Measurements from ENCODE around the gene PEX5L. TPM values are rescaled to one million over a fixed set of nuclear protein-coding genes. Genes with fewer than 3 reads are reported as not detected.

Gene PEX5L
- total and polyA plus RNA-seq, 10 of the 15 experiments (the other 5 are each of a cell fraction or from before 2014, with no cell fraction given), result 0.11 to 17.0 (median 0.50) TPM

DNA sequence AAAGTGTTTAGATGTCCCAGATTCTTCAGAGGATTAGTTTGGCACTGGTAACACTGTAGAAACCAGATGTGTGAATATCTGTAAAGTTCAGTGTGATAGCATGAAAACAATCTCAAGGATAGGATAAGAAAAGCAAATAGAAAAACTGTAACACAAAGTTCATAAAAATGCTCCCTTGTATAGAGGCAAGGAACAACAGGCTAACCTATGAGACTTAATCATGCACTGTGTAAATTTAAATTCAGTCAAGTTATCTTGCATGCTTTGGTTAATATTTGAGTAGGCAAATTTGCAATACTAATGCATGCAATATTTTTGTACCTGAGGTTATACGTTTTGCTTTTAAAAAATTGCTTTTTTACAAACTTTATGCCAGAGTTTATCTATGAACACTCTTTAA lies 239.5 kb downstream of the PEX5L start:
- Histone ChIP-seq H3K4me2 (ENCODE audit: control insufficient read depth, insufficient read depth) (no peak overlapping the region), H3K9me3 (replicated peaks; ENCODE audit: control insufficient read depth, insufficient read depth, low read length) (no peaks in the 10 kb centered on the region), H3K4me1 (ENCODE audit: control insufficient read depth, insufficient read depth, low read length) (no peaks in the 10 kb centered on the region), H3K27me3 (replicated peaks in 1 of 2; ENCODE audit: control insufficient read depth in 2 of 2, insufficient read depth in 2 of 2, low read length in 1 of 2) (no peaks in the 10 kb centered on the region), H3K4me3 (no peak overlapping the region), H3K36me3 (ENCODE audit: control insufficient read depth in 2 of 2, insufficient read depth in 2 of 2, low read length in 1 of 2) (no peaks in the 10 kb centered on the region), H2AFZ (ENCODE audit: control insufficient read depth, low read depth, low read length) (no peak overlapping the region), H3K27ac (ENCODE audit: control insufficient read depth, insufficient read depth) (no peak overlapping the region), H3K79me2 (ENCODE audit: control insufficient read depth, insufficient read depth, low read length) (no peaks in the 10 kb centered on the region), H3K9ac (ENCODE audit: control insufficient read depth, insufficient read depth, low read length) (no peak overlapping the region), H4K20me1 (ENCODE audit: control insufficient read depth, insufficient read depth) (no peaks in the 10 kb centered on the region)
- DNase-seq (ENCODE audit: low read depth, low spot score), result no peak
- intact Hi-C loops (cut with micrococcal nuclease; ENCODE audit: unreplicated experiment) (no loop called here), in situ Hi-C loops (cut with MboI) (no loop called here)
- TF ChIP-seq TCF12 (IDR thresholded peaks at IDR 0.05; ENCODE audit: low read depth, low read length) (no peak), ASH2L (IDR thresholded peaks at IDR 0.05; ENCODE audit: borderline replicate concordance, low read depth) (no peak), MYC (IDR thresholded peaks at IDR 0.05; ENCODE audit: insufficient read depth, insufficient read length, insufficient replicate concordance, low read length, severe bottlenecking) (no peak), TAF1 (IDR thresholded peaks at IDR 0.05; ENCODE audit: borderline replicate concordance, low read depth, low read length) (no peak), ZNF217 (IDR thresholded peaks at IDR 0.05) (no peak), IRF4 (IDR thresholded peaks at IDR 0.05; ENCODE audit: low read depth, low read length) (no peak), PAX5 (IDR thresholded peaks at IDR 0.05; ENCODE audit: borderline replicate concordance, low read depth, low read length) (no peak), PML (IDR thresholded peaks at IDR 0.05; ENCODE audit: low read length) (no peak), SPI1 (IDR thresholded peaks at IDR 0.05; ENCODE audit: borderline replicate concordance, insufficient read depth, low read depth, low read length) (no peak), CBFB (IDR thresholded peaks at IDR 0.05; ENCODE audit: low read depth) (no peak)
- TF ChIP-seq, protein P1, sequence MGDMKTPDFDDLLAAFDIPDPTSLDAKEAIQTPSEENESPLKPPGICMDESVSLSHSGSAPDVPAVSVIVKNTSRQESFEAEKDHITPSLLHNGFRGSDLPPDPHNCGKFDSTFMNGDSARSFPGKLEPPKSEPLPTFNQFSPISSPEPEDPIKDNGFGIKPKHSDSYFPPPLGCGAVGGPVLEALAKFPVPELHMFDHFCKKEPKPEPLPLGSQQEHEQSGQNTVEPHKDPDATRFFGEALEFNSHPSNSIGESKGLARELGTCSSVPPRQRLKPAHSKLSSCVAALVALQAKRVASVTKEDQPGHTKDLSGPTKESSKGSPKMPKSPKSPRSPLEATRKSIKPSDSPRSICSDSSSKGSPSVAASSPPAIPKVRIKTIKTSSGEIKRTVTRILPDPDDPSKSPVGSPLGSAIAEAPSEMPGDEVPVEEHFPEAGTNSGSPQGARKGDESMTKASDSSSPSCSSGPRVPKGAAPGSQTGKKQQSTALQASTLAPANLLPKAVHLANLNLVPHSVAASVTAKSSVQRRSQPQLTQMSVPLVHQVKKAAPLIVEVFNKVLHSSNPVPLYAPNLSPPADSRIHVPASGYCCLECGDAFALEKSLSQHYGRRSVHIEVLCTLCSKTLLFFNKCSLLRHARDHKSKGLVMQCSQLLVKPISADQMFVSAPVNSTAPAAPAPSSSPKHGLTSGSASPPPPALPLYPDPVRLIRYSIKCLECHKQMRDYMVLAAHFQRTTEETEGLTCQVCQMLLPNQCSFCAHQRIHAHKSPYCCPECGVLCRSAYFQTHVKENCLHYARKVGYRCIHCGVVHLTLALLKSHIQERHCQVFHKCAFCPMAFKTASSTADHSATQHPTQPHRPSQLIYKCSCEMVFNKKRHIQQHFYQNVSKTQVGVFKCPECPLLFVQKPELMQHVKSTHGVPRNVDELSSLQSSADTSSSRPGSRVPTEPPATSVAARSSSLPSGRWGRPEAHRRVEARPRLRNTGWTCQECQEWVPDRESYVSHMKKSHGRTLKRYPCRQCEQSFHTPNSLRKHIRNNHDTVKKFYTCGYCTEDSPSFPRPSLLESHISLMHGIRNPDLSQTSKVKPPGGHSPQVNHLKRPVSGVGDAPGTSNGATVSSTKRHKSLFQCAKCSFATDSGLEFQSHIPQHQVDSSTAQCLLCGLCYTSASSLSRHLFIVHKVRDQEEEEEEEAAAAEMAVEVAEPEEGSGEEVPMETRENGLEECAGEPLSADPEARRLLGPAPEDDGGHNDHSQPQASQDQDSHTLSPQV (IDR thresholded peaks at IDR 0.05), result no peak
- CTCF ChIA-PET, result no interaction called here
- RAD21 ChIA-PET (ENCODE audit: unreplicated experiment), result no interaction called here
- POLR2A ChIA-PET, result no interaction called here
- SMC1A ChIA-PET (ENCODE audit: uncharacterized antibody, unreplicated experiment), result no interaction called here
- 60% methylated on average over 1 of the region's 1 CpG for WGBS (ENCODE audit: insufficient coverage, insufficient replicate concordance, low lambda C conversion rate, missing lambda C conversion rate)
- no TSS peak for BruUV-seq (replicated peaks)
- no peak for ATAC-seq
- no peak for FAIRE-seq
